ENCODE results near the gene CDH4.

- TF ChIP-seq CTCF (IDR thresholded peaks at IDR 0.05): no peak
- no peak for TF ChIP-seq EP300 (IDR thresholded peaks at IDR 0.05)
These were observed 245.1 kb downstream of the CDH4 start for GRCh38 chr20:61497029-61497627.
